A673 (cell line): ENCODE data around the gene XKR8. TPM values are rescaled to one million over a fixed set of nuclear protein-coding genes. Genes with fewer than 3 reads are reported as not detected.

Source experiments
- BruUV-seq: library from RNA; stranded (reverse); fragments of 400-500 nt; replicated peaks from 2 replicates; lab custom pipeline; 2021; lab: Mats Ljungman, UMichigan
- CTCF ChIA-PET: fragments of 300-600 bp; sonication (Branson Sonifier 250); formaldehyde crosslinking; loops from one replicate; lab custom pipeline; 2022; ENCODE audit warnings: antibody characterized with exemption; lab: Charles Lee
- POLR2A ChIA-PET: fragments of 300-600 bp; sonication (Branson Sonifier 250); formaldehyde crosslinking; loops from one replicate; lab custom pipeline; 2022; ENCODE audit warnings: antibody characterized with exemption; ENCODE audit not compliant: low non-redundant PET; lab: Charles Lee
- DNase-seq: peaks from one replicate; pipeline ENCODE4 v3.0.0-alpha.2; 2015; ENCODE audit warnings: low spot score
- H3K27ac ChIP-seq: fragments of 200-600 bp; sonication (generic); 2 replicates; pipeline ENCODE4 v1.5.1; 2016; ENCODE audit warnings: mixed run types, low read depth, mild to moderate bottlenecking, mixed read lengths, antibody characterized with exemption, low read length; ENCODE audit not compliant: poor library complexity, severe bottlenecking
- H3K27me3 ChIP-seq: fragments of 200-600 bp; sonication (generic); replicated peaks from 2 replicates; pipeline ENCODE4 v1.6.1; 2017; ENCODE audit warnings: mixed run types, low read depth, mild to moderate bottlenecking, mixed read lengths, antibody characterized with exemption, low read length; ENCODE audit not compliant: insufficient read depth, poor library complexity
- H3K36me3 ChIP-seq: fragments of 200-600 bp; sonication (generic); 2 replicates; pipeline ENCODE4 v1.6.1; 2016; ENCODE audit warnings: mixed run types, mild to moderate bottlenecking, mixed read lengths, antibody characterized with exemption, low read length; ENCODE audit not compliant: insufficient read depth, poor library complexity, severe bottlenecking
- H3K4me1 ChIP-seq: fragments of 200-600 bp; sonication (generic); 2 replicates; pipeline ENCODE4 v1.6.1; 2017; ENCODE audit warnings: mixed run types, mild to moderate bottlenecking, mixed read lengths, antibody characterized with exemption, low read length; ENCODE audit not compliant: insufficient read depth, poor library complexity, severe bottlenecking
- H3K4me3 ChIP-seq: fragments of 200-600 bp; sonication (generic); 2 replicates; pipeline ENCODE4 v1.5.1; 2016; ENCODE audit warnings: low read depth, mixed run types, mild to moderate bottlenecking, mixed read lengths, low read length; ENCODE audit not compliant: poor library complexity, severe bottlenecking
- H3K9me3 ChIP-seq: fragments of 200-600 bp; sonication (generic); 2 replicates; pipeline ENCODE4 v1.6.1; 2016; ENCODE audit warnings: mixed run types, low read depth, mild to moderate bottlenecking, mixed read lengths, antibody characterized with exemption, low read length; ENCODE audit not compliant: poor library complexity, severe bottlenecking
- EZH2 ChIP-seq: fragments of 200-600 bp; sonication (generic); IDR thresholded peaks from 2 replicates; pipeline ENCODE4 v1.6.1; 2017; ENCODE audit warnings: borderline replicate concordance, low read depth, mild to moderate bottlenecking, mixed read lengths, antibody characterized with exemption, low read length; ENCODE audit not compliant: poor library complexity, severe bottlenecking
- intact Hi-C: fragments of 100-400 bp; cut with micrococcal nuclease; formaldehyde crosslinking; loops from one replicate; pipeline ENCODE4 v1.10.0; 2022; ENCODE audit not compliant: unreplicated experiment
- total RNA-seq: library from RNA; stranded (reverse); gene quantifications from 2 replicates; pipeline ENCODE4 v1.2.3, GENCODE V29; 2021
- TF ChIP-seq, protein P1 (sequence below): fragments of 300-800, 200-600 bp; sonication (generic); conservative IDR thresholded peaks from 2 replicates; pipeline ENCODE4 v1.5.1; 2017; ENCODE audit warnings: low read depth, mild to moderate bottlenecking, antibody characterized with exemption, low read length, moderate library complexity, mixed read lengths

The XKR8 gene
- total RNA-seq, 1 experiment from 2014 or later: 6.4 TPM

DNA sequence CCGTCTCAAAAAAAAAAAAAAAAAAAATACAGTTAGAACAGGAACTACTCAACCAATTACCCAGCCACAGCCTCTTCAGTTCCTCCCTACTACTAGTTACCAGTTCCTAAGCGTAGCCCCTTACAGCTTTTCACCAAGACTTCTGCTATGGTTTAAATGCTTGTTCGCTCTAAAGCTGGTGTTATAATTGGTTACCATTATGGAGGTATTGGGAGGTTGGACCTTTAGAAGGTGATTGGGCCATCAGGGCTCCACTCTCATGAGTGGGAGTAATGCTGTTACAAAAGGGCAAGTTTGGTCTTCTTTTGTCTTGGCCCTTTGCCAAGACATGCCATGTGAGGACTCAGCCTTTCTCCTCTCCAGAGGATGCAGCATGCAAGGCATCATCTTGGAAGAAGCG is 28.0 kb upstream of the XKR8 start:
- no peak for DNase-seq
- ChIA-PET POLR2A (no interaction called here), CTCF (no interaction called here)
- TF ChIP-seq, protein P1, sequence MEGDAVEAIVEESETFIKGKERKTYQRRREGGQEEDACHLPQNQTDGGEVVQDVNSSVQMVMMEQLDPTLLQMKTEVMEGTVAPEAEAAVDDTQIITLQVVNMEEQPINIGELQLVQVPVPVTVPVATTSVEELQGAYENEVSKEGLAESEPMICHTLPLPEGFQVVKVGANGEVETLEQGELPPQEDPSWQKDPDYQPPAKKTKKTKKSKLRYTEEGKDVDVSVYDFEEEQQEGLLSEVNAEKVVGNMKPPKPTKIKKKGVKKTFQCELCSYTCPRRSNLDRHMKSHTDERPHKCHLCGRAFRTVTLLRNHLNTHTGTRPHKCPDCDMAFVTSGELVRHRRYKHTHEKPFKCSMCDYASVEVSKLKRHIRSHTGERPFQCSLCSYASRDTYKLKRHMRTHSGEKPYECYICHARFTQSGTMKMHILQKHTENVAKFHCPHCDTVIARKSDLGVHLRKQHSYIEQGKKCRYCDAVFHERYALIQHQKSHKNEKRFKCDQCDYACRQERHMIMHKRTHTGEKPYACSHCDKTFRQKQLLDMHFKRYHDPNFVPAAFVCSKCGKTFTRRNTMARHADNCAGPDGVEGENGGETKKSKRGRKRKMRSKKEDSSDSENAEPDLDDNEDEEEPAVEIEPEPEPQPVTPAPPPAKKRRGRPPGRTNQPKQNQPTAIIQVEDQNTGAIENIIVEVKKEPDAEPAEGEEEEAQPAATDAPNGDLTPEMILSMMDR: no peak
- TF ChIP-seq EZH2: no peak
- Histone ChIP-seq H3K4me1 (no peaks in the 10 kb centered on the region), H3K27ac (no peak overlapping the region), H3K36me3 (no peaks in the 10 kb centered on the region), H3K9me3 (no peaks in the 10 kb centered on the region), H3K4me3 (no peak overlapping the region), H3K27me3 (no peaks in the 10 kb centered on the region)
- no TSS peak for BruUV-seq
- intact Hi-C loops: no loop called here

DNA sequence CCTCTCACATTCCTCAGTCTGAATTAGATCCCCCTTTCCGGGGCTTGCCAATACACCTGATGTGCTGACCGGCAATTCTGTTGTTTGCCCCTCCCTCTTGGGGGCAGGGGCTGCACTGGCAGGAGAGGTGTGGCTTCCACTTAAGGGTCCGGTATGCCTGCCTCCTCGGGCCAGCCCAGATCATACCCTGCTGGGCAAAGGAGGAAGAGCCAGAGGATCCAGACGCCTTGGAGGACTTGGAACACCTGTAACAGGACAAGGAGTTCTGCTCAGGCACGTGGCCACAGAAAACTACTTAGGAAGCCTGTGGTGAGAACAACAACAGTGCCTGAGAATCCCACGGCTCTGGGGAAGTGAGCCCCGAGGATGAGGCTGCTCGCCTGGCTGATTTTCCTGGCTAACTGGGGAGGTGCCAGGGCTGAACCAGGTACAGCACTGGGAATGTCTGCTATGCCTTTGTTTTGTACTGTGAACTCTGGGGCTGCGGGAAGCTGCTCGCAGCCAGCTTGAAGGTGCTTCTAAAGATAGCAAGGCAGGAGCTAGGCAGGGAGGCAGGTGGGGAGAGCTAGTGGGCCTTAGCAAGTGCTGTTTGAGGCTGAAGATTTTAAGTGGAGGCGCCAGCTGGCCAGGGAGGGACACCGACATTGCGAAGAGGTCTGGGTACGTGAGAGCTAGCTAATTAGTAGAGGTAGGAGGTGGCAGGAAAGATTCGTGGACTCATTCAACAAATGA is 24.8 kb upstream of the XKR8 start, which contains the start of gene SMPDL3B:
TSS of gene SMPDL3B (plus strand) at position 183 of the 732 bp plus-strand sequence. CDS start at position 367, 184 bp downstream.
- peaks cover 4% of the 10 kb centered on the region for H3K4me1 ChIP-seq
- DNase-seq: no peak
- H3K27me3 ChIP-seq: no peaks in the 10 kb centered on the region
- no peaks in the 10 kb centered on the region for H3K9me3 ChIP-seq
- no TSS peak for BruUV-seq
- H3K36me3 ChIP-seq: no peaks in the 10 kb centered on the region
- ChIA-PET CTCF (no interaction called here), POLR2A (interaction anchor here (0.6 kb wide), 1 partner anchor 89 kb away, joined by 3 read pairs; no protein-coding TSS in a partner anchor)
- intact Hi-C loops: no loop called here
- TF ChIP-seq, protein P1: no peak
- TF ChIP-seq EZH2: no peak
- H3K27ac ChIP-seq: no peak within 1 kb of the TSS
- H3K4me3 ChIP-seq: peak within 1 kb of the TSS; percentile 30

DNA sequence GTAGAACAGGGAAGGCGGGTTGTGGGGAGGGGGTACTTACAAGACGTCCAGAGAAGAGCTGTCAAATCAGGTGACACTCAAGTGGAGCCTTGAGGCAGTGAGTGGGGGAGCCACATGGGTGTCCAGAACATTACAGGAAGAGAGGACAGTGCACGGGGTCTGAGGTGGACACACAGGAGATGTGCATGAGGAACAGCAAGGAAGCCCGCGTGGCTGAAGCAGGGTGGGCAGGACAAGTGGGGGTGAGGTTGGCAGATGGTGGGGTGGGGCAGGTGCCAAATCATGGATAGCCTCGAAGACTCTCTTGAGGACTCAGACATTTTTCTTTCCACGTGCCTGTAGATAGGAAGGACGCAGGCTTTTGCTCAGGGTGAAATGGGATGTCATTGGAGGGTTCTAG is 24.1 kb upstream of the XKR8 start:
- H3K27ac ChIP-seq: no peak overlapping the region
- H3K36me3 ChIP-seq: no peaks in the 10 kb centered on the region
- ChIA-PET CTCF (no interaction called here), POLR2A (no interaction called here)
- intact Hi-C loops: no loop called here
- H3K4me1 ChIP-seq: peaks cover 4% of the 10 kb centered on the region
- TF ChIP-seq, protein P1: no peak
- no peak for TF ChIP-seq EZH2
- no peak for DNase-seq
- H3K4me3 ChIP-seq: no peak overlapping the region
- no TSS peak for BruUV-seq
- H3K9me3 ChIP-seq: no peaks in the 10 kb centered on the region
- H3K27me3 ChIP-seq: no peaks in the 10 kb centered on the region
